Choroid plexus epithelial cell (primary cell): ENCODE results near the gene LIPA.

ENCODE experiments used
- DNase-seq: peaks from one replicate; pipeline ENCODE4 v3.0.0-alpha.2; 2010; ENCODE audit warnings: low read depth
- H3K4me3 ChIP-seq: 2 replicates; pipeline ENCODE4 v1.5.1; 2011; ENCODE audit warnings: low read depth, mild to moderate bottlenecking, control low read depth, low read length, moderate library complexity
- TF ChIP-seq, protein P1 (sequence below): conservative IDR thresholded peaks from 2 replicates; pipeline ENCODE4 v1.5.1; 2011; ENCODE audit warnings: low read depth, mild to moderate bottlenecking, control low read depth, inconsistent platforms, low read length, moderate library complexity

Gene LIPA

DNA sequence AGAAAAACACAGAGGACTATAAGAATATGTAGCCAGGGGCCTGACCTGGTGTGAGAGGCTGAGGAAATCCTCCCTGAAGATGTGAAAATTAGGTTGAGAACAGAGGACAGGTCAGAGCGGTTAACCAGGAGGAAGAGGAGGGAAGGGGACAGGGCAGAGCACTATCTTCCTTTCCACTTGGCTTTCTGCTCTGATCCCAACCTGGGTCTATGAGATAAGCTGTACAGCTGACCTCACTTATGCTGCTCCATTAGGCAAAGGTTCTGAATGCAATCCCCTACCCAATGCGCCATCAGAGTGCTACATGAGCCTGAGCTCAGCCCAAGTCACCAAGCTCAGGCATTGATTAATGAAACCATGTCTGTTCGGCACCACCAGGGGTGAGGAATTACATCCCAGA is 10.5 kb downstream of the LIPA start:
- H3K4me3 ChIP-seq = no peak overlapping the region
- TF ChIP-seq, protein P1, sequence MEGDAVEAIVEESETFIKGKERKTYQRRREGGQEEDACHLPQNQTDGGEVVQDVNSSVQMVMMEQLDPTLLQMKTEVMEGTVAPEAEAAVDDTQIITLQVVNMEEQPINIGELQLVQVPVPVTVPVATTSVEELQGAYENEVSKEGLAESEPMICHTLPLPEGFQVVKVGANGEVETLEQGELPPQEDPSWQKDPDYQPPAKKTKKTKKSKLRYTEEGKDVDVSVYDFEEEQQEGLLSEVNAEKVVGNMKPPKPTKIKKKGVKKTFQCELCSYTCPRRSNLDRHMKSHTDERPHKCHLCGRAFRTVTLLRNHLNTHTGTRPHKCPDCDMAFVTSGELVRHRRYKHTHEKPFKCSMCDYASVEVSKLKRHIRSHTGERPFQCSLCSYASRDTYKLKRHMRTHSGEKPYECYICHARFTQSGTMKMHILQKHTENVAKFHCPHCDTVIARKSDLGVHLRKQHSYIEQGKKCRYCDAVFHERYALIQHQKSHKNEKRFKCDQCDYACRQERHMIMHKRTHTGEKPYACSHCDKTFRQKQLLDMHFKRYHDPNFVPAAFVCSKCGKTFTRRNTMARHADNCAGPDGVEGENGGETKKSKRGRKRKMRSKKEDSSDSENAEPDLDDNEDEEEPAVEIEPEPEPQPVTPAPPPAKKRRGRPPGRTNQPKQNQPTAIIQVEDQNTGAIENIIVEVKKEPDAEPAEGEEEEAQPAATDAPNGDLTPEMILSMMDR = no peak
- DNase-seq = no peak

DNA sequence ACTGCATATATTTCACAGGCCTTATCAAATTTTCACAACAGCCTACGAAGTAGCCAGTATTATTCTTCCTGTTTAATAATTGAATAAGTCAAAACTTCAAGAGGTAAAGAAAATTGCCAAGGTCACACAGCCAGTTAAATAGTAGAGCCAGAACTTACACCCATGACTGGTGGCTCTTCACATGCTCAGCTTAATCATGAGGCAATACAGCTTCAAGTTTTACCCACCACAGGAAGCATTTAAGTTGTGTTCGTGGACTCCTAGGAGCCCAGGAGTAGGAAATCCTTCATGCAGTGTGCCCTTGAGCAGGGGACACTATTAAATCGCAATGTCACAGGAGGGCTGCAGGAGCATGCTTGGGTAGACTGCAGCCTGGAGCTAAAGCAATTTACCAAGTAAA is 11.1 kb downstream of the LIPA start:
- no peak overlapping the region for H3K4me3 ChIP-seq
- TF ChIP-seq, protein P1 = no peak
- no peak for DNase-seq

DNA sequence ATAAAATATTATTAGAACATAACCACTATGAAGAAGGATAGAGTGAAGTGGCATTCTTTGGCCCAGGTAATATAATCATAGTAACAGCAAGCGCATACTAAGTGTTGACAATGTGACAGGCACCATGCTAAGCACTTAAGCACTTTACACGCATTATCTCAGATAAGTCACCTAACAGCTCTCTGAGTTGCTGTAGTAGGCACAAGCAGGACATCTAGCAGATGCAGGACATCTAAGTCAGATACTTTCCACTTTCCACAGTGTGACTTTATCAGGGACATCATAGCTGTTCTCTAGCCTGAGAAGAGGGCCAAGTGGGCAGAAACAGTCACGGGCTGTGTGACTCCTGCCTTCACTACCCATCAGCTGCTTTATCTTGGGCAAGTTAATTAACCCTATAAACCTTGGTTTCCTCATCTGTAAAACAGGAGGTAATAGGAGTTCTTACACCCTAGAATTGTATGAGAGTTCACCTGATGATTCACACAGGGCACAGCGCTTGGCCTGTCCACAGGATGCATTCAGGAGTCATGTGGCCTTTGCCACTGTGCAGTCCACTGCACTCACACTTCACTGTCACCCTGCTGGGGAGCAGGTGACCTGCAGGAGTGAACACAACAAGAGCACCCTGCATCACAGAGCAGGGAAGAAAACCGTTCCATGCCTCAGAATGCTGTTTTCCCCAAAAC is 12.5 kb downstream of the LIPA start:
- TF ChIP-seq, protein P1 = no peak
- DNase-seq = no peak
- H3K4me3 ChIP-seq = no peak overlapping the region

DNA sequence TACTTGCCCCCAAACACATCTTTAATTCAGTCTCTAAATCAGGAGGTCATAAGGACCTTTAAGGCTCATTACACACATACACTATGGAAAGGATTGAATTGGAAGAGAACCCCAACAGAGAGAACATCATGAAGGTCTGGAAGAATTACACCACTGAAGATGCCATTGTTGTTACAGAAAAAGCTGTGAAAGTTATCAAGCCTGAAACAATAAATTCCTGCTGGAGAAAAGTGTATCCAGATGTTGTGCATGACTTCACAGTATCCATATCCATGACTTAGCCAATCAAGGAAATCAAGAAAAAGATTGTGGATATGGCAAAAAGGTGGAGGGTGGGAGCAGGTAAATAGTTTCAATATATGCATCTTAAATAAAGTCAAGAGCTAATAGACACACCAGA is 13.7 kb downstream of the LIPA start:
- TF ChIP-seq, protein P1 = no peak
- no peak overlapping the region for H3K4me3 ChIP-seq
- no peak for DNase-seq

DNA sequence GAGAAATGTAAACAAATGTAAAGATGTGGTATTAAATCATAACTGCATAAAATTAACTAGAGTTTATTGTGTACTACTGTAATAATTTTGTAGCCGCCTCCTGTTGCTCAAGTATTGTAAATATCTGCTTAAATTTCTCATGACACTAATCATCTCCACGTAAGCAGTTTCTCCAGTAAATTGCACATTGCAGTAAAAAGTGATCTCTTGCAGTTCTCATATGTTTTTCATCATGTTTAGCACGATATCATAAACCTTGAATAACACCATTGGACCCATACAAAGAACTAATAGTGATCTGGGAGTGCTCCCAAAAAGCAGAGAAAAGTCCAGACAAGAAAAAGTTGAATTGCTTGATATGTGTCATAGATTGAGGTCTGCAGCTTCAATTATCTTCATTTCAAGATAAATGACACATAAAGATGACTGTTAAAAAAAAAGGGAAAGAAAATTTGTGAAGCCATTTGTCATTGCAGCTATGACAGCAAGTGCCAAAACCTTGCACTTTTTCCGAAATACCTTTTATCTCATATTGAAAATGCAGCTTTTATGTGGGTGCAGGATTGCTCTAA is 15.3 kb downstream of the LIPA start:
- no peak overlapping the region for H3K4me3 ChIP-seq
- TF ChIP-seq, protein P1 = no peak
- DNase-seq = no peak

DNA sequence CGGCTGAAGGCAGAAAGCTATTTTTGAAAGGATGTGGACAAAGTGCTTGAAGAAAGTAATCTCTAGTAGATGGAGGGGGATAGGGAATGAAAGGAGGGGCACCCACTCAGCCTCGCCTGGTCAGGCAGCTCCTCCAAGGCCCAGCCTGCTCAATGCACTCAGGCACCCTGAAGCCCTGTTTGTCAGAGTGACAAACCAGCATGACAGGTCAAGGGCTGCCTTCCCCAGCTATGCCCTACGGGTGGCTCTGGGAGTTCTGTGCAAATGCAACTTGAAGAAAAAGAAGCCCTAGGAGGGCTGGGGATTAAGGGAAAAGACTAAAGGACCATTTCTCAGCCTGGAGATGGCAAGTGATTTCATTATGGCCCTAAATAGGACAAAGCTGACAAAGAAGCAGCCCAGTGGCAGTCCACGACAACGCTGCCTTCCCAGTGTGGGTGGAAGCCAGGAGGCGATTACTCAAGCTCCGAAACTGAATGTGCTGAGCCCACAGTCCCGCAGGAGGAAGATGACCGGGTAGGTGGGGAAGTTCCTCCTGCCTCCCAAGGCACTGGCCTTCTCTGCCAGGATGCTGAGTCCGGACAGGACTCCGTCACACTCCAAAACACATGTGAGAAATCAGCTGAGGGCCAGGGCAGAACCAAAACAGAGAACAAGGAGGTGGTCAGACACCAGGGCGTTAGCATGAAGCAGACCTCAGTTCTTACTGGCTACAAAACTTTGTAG is 16.3 kb downstream of the LIPA start:
- TF ChIP-seq, protein P1 = no peak
- DNase-seq = no peak
- no peak overlapping the region for H3K4me3 ChIP-seq
